Neutrophil (primary cell): Measurements from ENCODE around the gene ETNK1.
"Not testable (repeated sequence)": the region's sequence is repeated elsewhere in the genome, so short reads cannot be mapped to it uniquely, and the experiment has no call there.

Experiments used
- H3K27ac ChIP-seq: fragments of 200-600 bp; sonication (generic); 2 replicates; pipeline ENCODE4 v1.5.1; 2016; ENCODE audit warnings: mild to moderate bottlenecking, moderate library complexity
- H3K27me3 ChIP-seq: fragments of 200-600 bp; sonication (generic); 2 replicates; pipeline ENCODE4 v1.6.0; 2016; ENCODE audit warnings: mild to moderate bottlenecking
- H3K36me3 ChIP-seq: fragments of 200-600 bp; sonication (generic); 2 replicates; pipeline ENCODE4 v1.5.1; 2017
- H3K4me1 ChIP-seq, 2 experiments: fragments of 200-600 bp in 1 of 2; sonication (generic) in 1 of 2; 1 replicate in 1 of 2; 2 replicates in 1 of 2; pipeline versions ENCODE4 v1.5.1 to v1.6.1; 2013 to 2016; ENCODE audit warnings: low read depth in 1 of 2, low read length in 1 of 2, mild to moderate bottlenecking in 1 of 2, moderate library complexity in 1 of 2; ENCODE audit not compliant: control insufficient read depth in 1 of 2, insufficient read depth in 1 of 2
- H3K4me3 ChIP-seq, 2 experiments: fragments of 200-600 bp in 1 of 2; sonication (generic) in 1 of 2; 1 replicate in 1 of 2; 2 replicates in 1 of 2; pipeline ENCODE4 v1.5.1; 2013 to 2016; ENCODE audit warnings: low read depth in 1 of 2, low read length in 1 of 2, mild to moderate bottlenecking in 1 of 2, moderate library complexity in 1 of 2
- H3K9me3 ChIP-seq: fragments of 200-600 bp; sonication (generic); 2 replicates; pipeline ENCODE4 v1.5.1; 2016
- CTCF ChIP-seq: fragments of 200-600 bp; sonication (generic); IDR thresholded peaks from 2 replicates; pipeline ENCODE4 v1.5.1; 2016; ENCODE audit warnings: antibody characterized with exemption

Gene ETNK1

GRCh38 chr12:22687361-22688076 is 62.5 kb downstream of the ETNK1 start:
- Histone ChIP-seq H3K4me3 (no peak overlapping the region), H3K9me3 (no peaks in the 10 kb centered on the region), H3K36me3 (no peaks in the 10 kb centered on the region), H3K4me1 (peaks cover 7 to 17% of the 10 kb centered on the region in 2 experiments), H3K27me3 (no peaks in the 10 kb centered on the region), H3K27ac (peak overlapping the region; percentile 36)
- no peak for TF ChIP-seq CTCF

GRCh38 chr12:22689876-22690275 is 64.9 kb downstream of the ETNK1 start:
- H3K9me3 ChIP-seq: no peaks in the 10 kb centered on the region
- TF ChIP-seq CTCF: no peak
- H3K27ac ChIP-seq: no peak overlapping the region
- H3K4me1 ChIP-seq: peaks cover 7 to 17% of the 10 kb centered on the region in 2 experiments
- no peak overlapping the region for H3K4me3 ChIP-seq
- no peaks in the 10 kb centered on the region for H3K36me3 ChIP-seq
- no peaks in the 10 kb centered on the region for H3K27me3 ChIP-seq

GRCh38 chr12:22691319-22691718 is 66.3 kb downstream of the ETNK1 start:
- H3K27me3 ChIP-seq: no peaks in the 10 kb centered on the region
- TF ChIP-seq CTCF: no peak
- no peaks in the 10 kb centered on the region for H3K36me3 ChIP-seq
- no peaks in the 10 kb centered on the region for H3K9me3 ChIP-seq
- H3K4me3 ChIP-seq: no peak overlapping the region
- peaks cover 7 to 17% of the 10 kb centered on the region in 2 experiments for H3K4me1 ChIP-seq
- H3K27ac ChIP-seq: no peak overlapping the region

GRCh38 chr12:22692467-22692866 is 67.5 kb downstream of the ETNK1 start:
- H3K27me3 ChIP-seq, H3K36me3 ChIP-seq, H3K9me3 ChIP-seq, H3K4me3 ChIP-seq, H3K27ac ChIP-seq: not testable (repeated sequence)
- peaks cover 5 to 12% of the 10 kb centered on the region in 2 experiments for H3K4me1 ChIP-seq

- TF ChIP-seq CTCF: no peak
- Histone ChIP-seq H3K4me1 (peaks cover 0 to 8% of the 10 kb centered on the region in 2 experiments), H3K27ac (no peak overlapping the region)
Measured at GRCh38 chr12:22692964-22693555, 68.1 kb downstream of the ETNK1 start.

GRCh38 chr12:22698576-22698975 is 73.6 kb downstream of the ETNK1 start:
- no peaks in the 10 kb centered on the region for H3K27me3 ChIP-seq
- H3K9me3 ChIP-seq: no peaks in the 10 kb centered on the region

More at GRCh38 chr12:22692964-22693555, 68.1 kb downstream of the ETNK1 start:
- no peak overlapping the region for H3K4me3 ChIP-seq
- H3K9me3 ChIP-seq: no peaks in the 10 kb centered on the region
- H3K27me3 ChIP-seq: no peaks in the 10 kb centered on the region
- H3K36me3 ChIP-seq: no peaks in the 10 kb centered on the region

GRCh38 chr12:22699705-22700104 is 74.7 kb downstream of the ETNK1 start:
- not testable (repeated sequence) for H3K36me3 ChIP-seq, H3K4me3 ChIP-seq, H3K27me3 ChIP-seq, H3K4me1 ChIP-seq, H3K9me3 ChIP-seq, H3K27ac ChIP-seq

More at GRCh38 chr12:22698576-22698975, 73.6 kb downstream of the ETNK1 start:
- H3K36me3 ChIP-seq: no peaks in the 10 kb centered on the region
- TF ChIP-seq CTCF: no peak
- no peak overlapping the region for H3K27ac ChIP-seq
- H3K4me1 ChIP-seq: no peaks in the 10 kb centered on the region
- no peak overlapping the region for H3K4me3 ChIP-seq
